Pancreas (tissue), 10 donors: Measurements from ENCODE around the gene R3HDM4. TPM values are rescaled to one million over a fixed set of nuclear protein-coding genes. Genes with fewer than 3 reads are reported as not detected.
"Not testable (repeated sequence)": the region's sequence is repeated elsewhere in the genome, so short reads cannot be mapped to it uniquely, and the experiment has no call there.

Source experiments
- ATAC-seq, 4 donors: fragments of 200-7000 bp; cut with Tn5 transposase; one replicate each; pipeline versions ENCODE4 v1.8.0 to v1.9.1; 2020; ENCODE audit warnings: mild to moderate bottlenecking in 4 of 4, moderate library complexity in 4 of 4
- DNase-seq, 6 donors: peaks; one replicate each; pipeline ENCODE4 v3.0.0-alpha.2; 2020
- FAIRE-seq: peaks from 2 replicates; lab custom pipeline; 2012; peaks lifted over from hg19 to GRCh38; lab: Jason Lieb, UNC
- H3K27ac ChIP-seq, 4 donors: fragments of 200-600 bp; sonication (generic); 1 replicate in 3 of 4; 2 replicates in 1 of 4; pipeline versions ENCODE4 v1.5.0 to v1.8.0; 2020
- H3K27me3 ChIP-seq, 4 donors: fragments of 200-600 bp; one replicate each; pipeline ENCODE4 v1.8.0; 2021
- H3K36me3 ChIP-seq, 3 donors: fragments of 200-600 bp; sonication (generic) in 1 of 3; one replicate each; pipeline versions ENCODE4 v1.5.0 to v1.8.0; 2020 to 2021
- H3K4me1 ChIP-seq, 3 donors: fragments of 200-600 bp; one replicate each; pipeline ENCODE4 v1.8.0; 2021
- H3K4me3 ChIP-seq, 4 donors: fragments of 200-600 bp; sonication (generic) in 2 of 4; one replicate each; pipeline versions ENCODE4 v1.5.0 to v1.8.0; 2020 to 2021
- H3K9me3 ChIP-seq, 4 donors: fragments of 200-600 bp; one replicate each; pipeline ENCODE4 v1.8.0; 2021
- CTCF ChIP-seq, 4 donors: fragments of 200-600 bp; sonication (generic) in 3 of 4; IDR thresholded peaks; one replicate each; pipeline versions ENCODE4 v1.5.0 to v1.8.0; 2021; ENCODE audit warnings: antibody characterized with exemption in 4 of 4
- WGBS, 2 donors: extraction: QIAGEN DNeasy Blood & Tissue Kit; methylation state at CpG; one replicate each; pipeline ENCODE4 v1.1.7; 2013; 5-methylcytosine and 5-hydroxymethylcytosine counted together
- intact Hi-C, 3 donors: fragments of 100-400 bp; cut with DNase I; formaldehyde crosslinking; loops; one replicate each; pipeline versions ENCODE4 v1.11.1 to v1.14.2; 2022
- polyA plus RNA-seq, 2 donors: library from polyadenylated mRNA; stranded (reverse); fragments of 200-250 nt; gene quantifications; one replicate each; pipeline ENCODE4 v1.2.3, GENCODE V29; 2013
- total RNA-seq, 6 donors: library from RNA; stranded (reverse); fragmentation: NEBNext Ultra II Directional in 4 of 6; extraction: Animal tissue kit (Norgen Biotek cat#: 25700) in 4 of 6; gene quantifications; one replicate each; pipeline versions ENCODE4 v1.2.1 to v1.2.4, GENCODE V29; 2021 to 2023
- donor health status: healthy with polysubstance abuse.
- donor health status: DM: no; HTN: no; CAD: no; lungs with moderate emphysema.
- donor health status: DM: no; HTN: no; CAD: no.
- donor health status: control.
- donor health status: control.
- donor health status: Bipolar disorder and iron deficiency.
- donor health status: DM: yes; HTN: yes; CAD: no.
- donor health status: DM: no; HTN: no; CAD: no.
- donor health status: DM: no; HTN: no; CAD: no.
- donor health status: DM: yes; HTN: yes; CAD: no.

The R3HDM4 gene
- total and polyA plus RNA-seq, 8 donors: 21.6 to 57.2 (median 31.8) TPM

GRCh38 chr19:855142-855541 is 57.9 kb downstream of the R3HDM4 start:
- no peak for TF ChIP-seq CTCF (IDR thresholded peaks at IDR 0.05)
- H3K36me3 ChIP-seq: no peaks in the 10 kb centered on the region
- H3K4me3 ChIP-seq: no peak overlapping the region
- DNase-seq (no peak), FAIRE-seq (no peak), ATAC-seq (no peak)
- H3K4me1 ChIP-seq: peaks cover 0 to 5% (median 0%) of the 10 kb centered on the region in 3 donors
- H3K27me3 ChIP-seq: peaks cover 0 to 7% (median 0%) of the 10 kb centered on the region in 4 donors
- H3K27ac ChIP-seq: no peak overlapping the region
- intact Hi-C loops: no loop called here
- WGBS, 2 donors: 68 to 73% methylated on average over 12 of the region's 12 CpGs
- H3K9me3 ChIP-seq: no peaks in the 10 kb centered on the region

- intact Hi-C loops: no loop called here
Observed at GRCh38 chr19:854549-854948, 58.5 kb downstream of the R3HDM4 start.

GRCh38 chr19:853614-854220 is 59.3 kb downstream of the R3HDM4 start:
- intact Hi-C loops, H3K9me3 ChIP-seq, ATAC-seq, H3K4me1 ChIP-seq, H3K4me3 ChIP-seq, FAIRE-seq, H3K36me3 ChIP-seq, H3K27ac ChIP-seq, H3K27me3 ChIP-seq: not testable (repeated sequence)
- DNase-seq: peak in 1 of 6 donors; percentile 35
- WGBS, 2 donors: 59 to 73% methylated on average over 10 to 12 of the region's 17 CpGs

More at GRCh38 chr19:854549-854948, 58.5 kb downstream of the R3HDM4 start:
- FAIRE-seq (peak; percentile 97), ATAC-seq (no peak), DNase-seq (no peak)
- no peak for TF ChIP-seq CTCF (IDR thresholded peaks at IDR 0.05)
- Histone ChIP-seq H3K9me3 (no peaks in the 10 kb centered on the region), H3K27ac (no peak overlapping the region), H3K4me1 (peaks cover 0 to 5% (median 0%) of the 10 kb centered on the region in 3 donors), H3K27me3 (peaks cover 0 to 7% (median 0%) of the 10 kb centered on the region in 4 donors), H3K36me3 (no peaks in the 10 kb centered on the region), H3K4me3 (no peak overlapping the region)
- WGBS, 2 donors: 61 to 64% methylated on average over 6 of the region's 6 CpGs

- Histone ChIP-seq H3K27ac (no peak overlapping the region), H3K36me3 (no peaks in the 10 kb centered on the region), H3K9me3 (no peaks in the 10 kb centered on the region), H3K27me3 (peaks cover 0 to 7% (median 0%) of the 10 kb centered on the region in 4 donors), H3K4me1 (peaks cover 0 to 5% (median 0%) of the 10 kb centered on the region in 3 donors), H3K4me3 (no peak overlapping the region)
- intact Hi-C loops: no loop called here
- peak in 1 of 6 donors; percentile 70 for DNase-seq
- no peak for TF ChIP-seq CTCF (IDR thresholded peaks at IDR 0.05)
- no peak for FAIRE-seq
- ATAC-seq: no peak
- 24 to 27% methylated on average over 48 to 67 of the region's 67 CpGs for WGBS, 2 donors
Observed at GRCh38 chr19:853014-853585, 59.9 kb downstream of the R3HDM4 start.

GRCh38 chr19:852136-853013 is 60.6 kb downstream of the R3HDM4 start, which contains the start of gene ELANE:
Gene ELANE (plus strand): TSS chr19:852303. CDS start chr19:852329, 26 bp downstream.
- Histone ChIP-seq H3K36me3 (no peaks in the 10 kb centered on the region), H3K27ac (peak within 1 kb of the TSS in 1 of 4 donors; percentile 63), H3K4me3 (no peak within 1 kb of the TSS), H3K27me3 (peaks cover 0 to 7% (median 0%) of the 10 kb centered on the region in 4 donors), H3K4me1 (peaks cover 0 to 5% (median 0%) of the 10 kb centered on the region in 3 donors), H3K9me3 (no peaks in the 10 kb centered on the region)
- WGBS, 2 donors: 54 to 58% methylated on average over 40 to 55 of the region's 55 CpGs
- peak in 1 of 6 donors; percentile 72 for DNase-seq
- ATAC-seq: no peak
- intact Hi-C loops: no loop called here
- TF ChIP-seq CTCF (IDR thresholded peaks at IDR 0.05): no peak
- FAIRE-seq: no peak
